NCI-H1417 treated with DMSO at 0.1 percent for 48 hours (cell line): Measurements from ENCODE around the gene LST1.

Experiments used
- DNase-seq: peaks from one replicate; lab custom pipeline; 2025; lab: John Stamatoyannopoulos, UW

Gene LST1

DNA sequence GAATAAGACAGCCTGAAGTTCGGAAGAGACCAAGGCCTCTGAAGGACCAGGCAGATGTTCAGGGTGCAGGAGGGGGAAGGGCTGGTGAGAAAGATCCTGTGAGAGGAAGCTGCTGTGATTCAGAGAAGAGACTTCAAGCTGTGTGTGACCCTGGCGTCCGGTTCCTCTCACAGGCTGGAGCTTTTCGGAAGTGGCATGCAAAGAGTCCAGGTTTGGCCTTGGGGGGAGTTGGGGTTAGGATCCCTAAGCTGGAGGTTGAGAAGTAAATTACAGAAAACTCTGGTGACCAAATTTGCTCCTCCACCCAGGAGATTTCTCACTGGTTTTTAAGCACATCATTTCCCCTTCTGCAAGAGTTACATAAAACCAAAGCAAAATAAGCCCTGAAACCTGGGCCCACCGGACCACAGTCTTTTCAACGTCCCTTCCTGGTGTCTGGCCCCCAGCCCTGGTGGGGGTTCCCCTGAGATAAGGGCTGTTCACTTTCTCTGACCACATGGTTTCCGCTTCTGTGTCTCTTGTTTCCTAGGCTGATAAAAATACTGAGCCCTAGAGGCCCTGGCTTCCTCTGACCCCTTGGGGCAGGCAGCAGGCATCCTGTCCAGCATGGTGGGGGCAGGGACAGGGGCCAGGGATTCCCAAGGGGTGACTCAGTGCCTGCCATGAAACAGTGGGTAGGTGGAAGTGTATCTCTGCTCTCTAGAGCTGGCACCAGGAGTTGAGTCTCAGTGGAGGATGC lies 25.9 kb upstream of the LST1 start:
- DNase-seq = no peak

- DNase-seq = no peak
These were observed 25.4 kb upstream of the LST1 start for GRCh38 chr6:31560697-31561058.

- no peak for DNase-seq
These were observed 18.3 kb upstream of the LST1 start for GRCh38 chr6:31567531-31568370.

DNA sequence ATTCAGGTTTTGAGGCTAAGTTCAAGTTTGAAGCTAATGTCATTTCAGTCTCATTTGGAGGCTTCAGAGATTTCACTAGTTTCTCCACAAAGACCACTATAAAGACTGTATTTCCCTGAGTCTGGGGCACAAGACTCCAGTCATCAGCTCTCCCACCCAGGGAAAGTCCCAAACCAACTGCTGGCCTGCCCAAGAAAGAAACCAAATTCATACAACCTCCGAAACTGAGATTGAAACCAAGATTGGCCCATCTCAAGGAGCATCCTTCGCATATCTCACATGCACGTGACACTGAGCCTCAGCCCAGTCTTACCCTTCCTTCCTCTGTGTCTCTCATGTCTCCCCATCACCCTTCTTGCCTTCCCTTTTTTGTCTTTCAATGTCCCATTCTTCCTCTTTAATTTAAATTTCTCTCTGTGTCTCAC lies 17.5 kb upstream of the LST1 start:
- no peak for DNase-seq

- DNase-seq = no peak
These were observed 16.1 kb upstream of the LST1 start for GRCh38 chr6:31569861-31570536.

GRCh38 chr6:31572041-31572911 lies 13.8 kb upstream of the LST1 start, which contains the start of gene LTA:
TSS of gene LTA (plus strand) at chr6:31572289. CDS start at chr6:31572743, 454 bp downstream.
- no peak for DNase-seq

- no peak for DNase-seq
These were observed 12.6 kb upstream of the LST1 start for GRCh38 chr6:31573239-31574105.

GRCh38 chr6:31574106-31575061 lies 11.7 kb upstream of the LST1 start:
- DNase-seq = no peak

- DNase-seq = no peak
These were observed 10.7 kb upstream of the LST1 start, which contains the start of gene TNF for GRCh38 chr6:31575335-31575901. TSS of gene TNF (plus strand) at chr6:31575565. CDS start at chr6:31575742, 177 bp downstream.

GRCh38 chr6:31575952-31576685 lies 10.0 kb upstream of the LST1 start:
- DNase-seq = no peak

DNA sequence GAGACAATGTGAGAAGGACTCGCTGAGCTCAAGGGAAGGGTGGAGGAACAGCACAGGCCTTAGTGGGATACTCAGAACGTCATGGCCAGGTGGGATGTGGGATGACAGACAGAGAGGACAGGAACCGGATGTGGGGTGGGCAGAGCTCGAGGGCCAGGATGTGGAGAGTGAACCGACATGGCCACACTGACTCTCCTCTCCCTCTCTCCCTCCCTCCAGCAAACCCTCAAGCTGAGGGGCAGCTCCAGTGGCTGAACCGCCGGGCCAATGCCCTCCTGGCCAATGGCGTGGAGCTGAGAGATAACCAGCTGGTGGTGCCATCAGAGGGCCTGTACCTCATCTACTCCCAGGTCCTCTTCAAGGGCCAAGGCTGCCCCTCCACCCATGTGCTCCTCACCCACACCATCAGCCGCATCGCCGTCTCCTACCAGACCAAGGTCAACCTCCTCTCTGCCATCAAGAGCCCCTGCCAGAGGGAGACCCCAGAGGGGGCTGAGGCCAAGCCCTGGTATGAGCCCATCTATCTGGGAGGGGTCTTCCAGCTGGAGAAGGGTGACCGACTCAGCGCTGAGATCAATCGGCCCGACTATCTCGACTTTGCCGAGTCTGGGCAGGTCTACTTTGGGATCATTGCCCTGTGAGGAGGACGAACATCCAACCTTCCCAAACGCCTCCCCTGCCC lies 9.0 kb upstream of the LST1 start:
- DNase-seq = no peak

DNA sequence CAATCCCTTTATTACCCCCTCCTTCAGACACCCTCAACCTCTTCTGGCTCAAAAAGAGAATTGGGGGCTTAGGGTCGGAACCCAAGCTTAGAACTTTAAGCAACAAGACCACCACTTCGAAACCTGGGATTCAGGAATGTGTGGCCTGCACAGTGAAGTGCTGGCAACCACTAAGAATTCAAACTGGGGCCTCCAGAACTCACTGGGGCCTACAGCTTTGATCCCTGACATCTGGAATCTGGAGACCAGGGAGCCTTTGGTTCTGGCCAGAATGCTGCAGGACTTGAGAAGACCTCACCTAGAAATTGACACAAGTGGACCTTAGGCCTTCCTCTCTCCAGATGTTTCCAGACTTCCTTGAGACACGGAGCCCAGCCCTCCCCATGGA lies 8.5 kb upstream of the LST1 start:
- no peak for DNase-seq

- DNase-seq = no peak
These were observed 7.6 kb upstream of the LST1 start for GRCh38 chr6:31578184-31579118.

GRCh38 chr6:31579119-31579505 lies 7.0 kb upstream of the LST1 start:
- DNase-seq = no peak

DNA sequence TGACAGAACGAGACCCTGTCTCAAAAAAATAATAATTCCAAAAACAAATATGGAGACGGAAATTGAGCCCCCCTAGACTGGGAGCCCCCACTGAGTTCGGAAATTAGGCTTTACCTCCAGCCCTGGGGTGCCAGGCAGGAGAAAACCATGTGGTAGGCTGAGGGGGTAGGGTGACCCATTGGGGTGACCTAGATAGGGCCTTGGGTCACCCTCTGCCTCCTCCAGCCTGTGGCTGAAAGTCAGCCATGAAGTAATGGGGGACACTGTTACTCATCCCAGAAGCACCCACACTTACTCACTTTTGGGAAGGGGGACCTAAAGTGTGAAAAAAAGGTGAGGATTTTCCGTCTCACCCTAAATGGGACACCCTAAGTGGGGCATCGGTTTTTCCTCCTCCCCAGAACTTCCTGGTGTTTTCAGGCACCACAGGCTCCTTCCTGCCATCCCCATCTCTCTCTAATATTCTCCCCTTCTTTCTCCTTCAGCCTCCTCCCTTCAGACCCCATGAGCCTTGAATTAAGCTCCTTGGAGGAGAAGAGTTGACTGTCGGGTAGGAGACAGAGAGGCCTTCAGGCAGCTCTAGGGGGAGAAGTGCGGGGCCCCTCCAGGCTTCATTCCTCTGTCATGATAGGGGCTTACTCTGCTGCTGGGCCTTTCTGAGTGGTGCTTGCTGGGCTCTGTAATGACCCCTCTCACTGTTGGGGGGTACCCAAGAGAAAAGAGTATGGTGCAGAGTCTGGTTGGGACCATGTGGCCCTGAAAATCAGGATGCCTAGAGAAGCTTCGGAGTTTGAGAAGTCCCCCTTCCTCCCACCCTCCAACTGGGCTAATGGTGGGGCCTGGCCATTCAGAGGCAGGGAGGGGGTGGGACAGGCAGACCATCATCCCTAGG lies 6.3 kb upstream of the LST1 start:
- DNase-seq = no peak

DNA sequence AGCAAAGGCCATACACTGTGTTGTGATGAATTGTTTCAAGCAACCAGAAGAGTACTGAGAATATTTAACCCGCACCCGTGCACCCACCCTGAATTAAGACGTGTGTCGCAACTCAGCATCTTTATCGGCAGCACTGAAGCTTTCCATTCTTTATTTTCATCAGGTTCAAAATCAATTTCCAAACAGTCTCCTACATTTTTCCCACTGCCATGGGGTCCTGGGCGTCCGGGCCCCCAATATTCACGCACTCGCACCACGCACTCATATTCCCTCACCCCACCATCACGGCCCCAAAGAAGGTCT lies 5.7 kb upstream of the LST1 start:
- no peak for DNase-seq
